ENCODE results near the gene LRRD1. TPM values are rescaled to one million over a fixed set of nuclear protein-coding genes. Genes with fewer than 3 reads are reported as not detected.
A peak's percentile ranks its signal among the peaks of the same experiment; 100 is the strongest.
"Not testable (repeated sequence)": the region's sequence is repeated elsewhere in the genome, so short reads cannot be mapped to it uniquely, and the experiment has no call there.

The LRRD1 gene
- polyA plus RNA-seq (ENCODE audit: insufficient read depth in 1 of 5, insufficient read length in 5 of 5, low replicate concordance in 1 of 5), result under 1 TPM; 0.39 to 0.91 (median 0.55) TPM
- long read RNA-seq, donor 1, result 0 reads
- long read RNA-seq, donor 2, result 0 reads
- long read RNA-seq, donor 3, result 0 reads
- long read RNA-seq, donor 4, result 0 reads
- long read RNA-seq, donor 5, result 0 reads
- long read RNA-seq, donor 6, result 0 reads
- long read RNA-seq, donor 7, result 0 reads
- long read RNA-seq, donor 8, result 0 reads

DNA sequence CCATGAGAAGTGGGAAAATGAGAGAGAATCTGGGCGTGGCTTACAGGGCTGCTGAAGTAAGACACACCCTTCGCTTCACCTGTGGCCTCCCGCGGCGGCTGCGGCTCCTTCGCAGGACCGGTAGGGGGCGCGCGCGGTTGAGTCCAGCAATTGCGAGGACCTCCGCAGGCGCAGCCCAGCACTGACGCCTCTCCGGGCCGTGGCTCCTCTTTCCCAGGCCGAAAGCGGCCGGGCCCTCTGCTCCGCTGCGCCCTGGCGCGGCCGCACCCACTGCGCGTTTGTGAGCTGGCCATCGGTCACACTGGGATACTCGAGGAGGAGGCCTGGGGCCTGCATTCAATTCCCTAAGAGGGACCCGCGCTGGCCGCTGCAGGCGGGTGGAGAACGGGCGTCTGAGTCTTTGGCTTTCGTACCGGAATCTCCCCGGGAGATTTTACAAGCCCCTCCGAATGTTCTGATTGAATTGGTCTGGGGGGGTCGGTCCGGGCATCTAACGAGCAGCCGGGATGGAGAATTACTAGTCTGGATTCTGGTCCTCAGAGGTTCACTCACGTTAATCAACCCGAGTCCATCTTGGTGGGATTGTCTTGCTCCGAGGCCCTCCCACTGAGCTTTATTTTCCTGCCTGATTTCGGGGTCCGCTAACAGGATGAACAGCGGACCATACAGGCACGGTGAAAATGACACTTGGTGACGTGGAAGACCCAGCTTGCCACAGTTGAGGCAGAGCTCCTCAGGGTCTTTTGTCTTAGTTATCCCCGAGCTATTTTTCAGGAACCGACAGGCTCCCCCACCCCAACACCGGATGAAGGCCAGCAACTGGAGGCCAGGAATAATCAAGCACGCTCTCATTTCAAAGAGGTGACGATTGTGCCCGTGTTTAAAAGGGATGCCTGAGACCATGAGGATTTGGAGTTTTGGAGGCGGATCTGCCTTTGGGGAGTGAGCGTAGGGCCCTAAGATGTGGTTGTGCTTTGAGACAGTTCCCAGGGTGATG, at the start of gene LRRD1:
Gene LRRD1, minus strand, starts transcription at position 215 of the 997 bp plus-strand sequence. CDS start 13,940 bp downstream, outside the sequence.
- DNase-seq, result peak; percentile 83 to 86

DNA sequence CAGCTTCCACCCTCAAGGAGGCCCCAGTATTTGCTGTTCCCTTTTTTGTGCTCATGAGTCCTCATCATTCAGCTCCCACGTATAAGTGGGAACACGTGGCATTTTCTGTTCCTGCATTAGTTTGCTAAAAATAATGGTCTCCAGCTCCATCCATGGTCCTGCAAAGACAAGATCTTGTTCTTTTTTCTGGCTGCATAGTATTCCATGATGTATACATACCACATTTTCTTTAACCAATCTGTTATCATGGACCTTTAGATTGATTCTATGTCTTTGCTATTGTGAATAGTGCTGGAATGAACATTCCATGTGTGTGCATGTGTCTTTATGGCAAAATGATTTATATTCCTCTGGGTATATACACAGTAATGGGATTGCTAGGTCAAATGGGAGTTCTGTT, 49.8 kb upstream of the LRRD1 start:
- DNase-seq, result no peak

DNA sequence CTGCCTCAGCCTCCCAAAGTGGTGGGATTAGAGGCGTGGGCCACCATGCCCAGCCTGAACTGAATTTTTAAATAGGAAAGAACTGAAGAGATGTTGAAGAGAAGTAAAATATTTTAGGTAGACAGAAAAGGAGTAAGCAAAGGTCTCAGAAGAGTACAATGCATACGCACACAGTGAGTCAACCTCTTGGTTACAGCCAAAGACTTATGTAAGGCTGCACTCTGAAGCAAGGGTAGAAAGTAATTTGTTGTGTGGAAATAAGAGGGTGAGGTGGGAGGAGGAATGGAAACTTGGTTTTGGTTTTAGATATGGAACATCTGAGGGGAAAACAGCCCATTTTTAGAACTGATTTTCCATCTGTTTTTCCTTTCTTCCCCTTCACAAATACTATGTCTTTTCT, 49.2 kb upstream of the LRRD1 start:
- DNase-seq, result no peak

DNA sequence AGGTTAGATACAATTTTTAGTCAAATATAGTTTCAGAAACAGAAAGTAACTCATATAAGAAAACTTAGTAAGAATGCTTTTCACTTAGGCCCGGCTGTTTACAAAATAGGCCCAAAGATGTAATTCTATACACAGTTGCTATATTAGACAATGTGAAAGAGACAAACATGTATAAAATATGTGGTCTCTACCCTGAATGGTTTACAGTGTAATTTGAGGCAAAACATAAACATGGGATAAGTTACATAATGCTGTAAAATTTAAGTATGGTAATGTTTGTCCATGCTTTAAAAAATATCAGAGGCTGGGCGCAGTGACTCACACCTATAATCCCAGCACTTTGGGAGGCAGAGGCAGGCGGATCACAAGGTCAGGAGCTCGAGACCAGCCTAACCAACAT, 48.0 kb upstream of the LRRD1 start:
- no peak for DNase-seq

DNA sequence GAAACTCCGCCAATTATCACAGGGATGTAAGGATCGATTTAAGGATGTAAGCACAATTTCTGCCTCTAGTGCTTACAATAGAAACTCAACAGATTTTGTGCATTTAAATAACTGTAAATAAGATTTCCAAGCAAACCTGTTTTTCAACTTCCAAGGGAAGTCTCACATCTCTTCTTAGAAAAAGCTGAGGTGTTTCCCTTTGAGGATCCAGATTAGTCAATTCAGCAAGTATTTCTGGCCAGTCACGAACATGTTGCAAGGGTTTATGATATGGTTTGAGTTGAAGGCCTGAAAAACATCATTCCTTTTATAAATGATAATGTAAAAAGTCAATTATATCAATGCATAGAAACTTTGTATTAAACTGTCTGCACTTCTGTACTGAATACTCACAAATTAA, 42.8 kb upstream of the LRRD1 start:
- no peak for DNase-seq

DNA sequence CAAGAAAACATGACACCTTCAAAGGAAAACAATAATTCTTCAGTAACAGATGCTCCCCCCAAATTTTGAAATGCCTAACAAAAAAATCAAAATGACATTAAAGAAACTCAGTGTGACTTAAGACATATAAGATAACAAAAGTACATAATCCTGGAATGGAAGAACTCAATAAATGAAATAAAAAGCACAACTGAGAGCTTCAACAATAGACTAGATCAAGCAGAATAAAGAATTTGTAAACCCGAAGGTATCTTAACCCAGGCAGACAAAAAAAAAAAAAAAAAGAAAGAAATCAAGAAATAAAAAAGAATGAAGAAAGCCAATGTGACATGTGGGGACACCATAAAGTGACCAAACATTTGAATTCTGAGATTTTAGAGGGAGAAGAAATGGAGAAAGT, 27.7 kb upstream of the LRRD1 start:
- no peak for DNase-seq

DNA sequence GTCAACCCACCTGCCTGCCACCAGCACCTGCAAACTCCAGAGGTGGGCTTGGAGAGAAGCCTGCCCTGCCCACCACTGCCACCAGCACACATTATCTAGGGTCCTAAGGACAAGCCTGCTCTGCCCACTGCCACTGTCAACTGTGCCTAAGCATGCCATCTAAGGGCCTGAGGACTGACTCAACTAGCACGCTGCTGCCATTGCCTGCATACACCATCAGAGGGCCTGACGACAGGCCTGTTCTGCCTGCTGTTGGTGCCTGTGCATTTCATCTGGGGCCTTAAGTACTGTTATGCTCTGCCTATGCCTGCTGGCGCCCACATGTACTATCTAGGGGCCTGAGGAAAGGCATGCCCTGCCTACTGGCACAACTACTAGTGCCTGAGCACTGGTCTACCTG, 27.0 kb upstream of the LRRD1 start:
- no peak for DNase-seq

DNA sequence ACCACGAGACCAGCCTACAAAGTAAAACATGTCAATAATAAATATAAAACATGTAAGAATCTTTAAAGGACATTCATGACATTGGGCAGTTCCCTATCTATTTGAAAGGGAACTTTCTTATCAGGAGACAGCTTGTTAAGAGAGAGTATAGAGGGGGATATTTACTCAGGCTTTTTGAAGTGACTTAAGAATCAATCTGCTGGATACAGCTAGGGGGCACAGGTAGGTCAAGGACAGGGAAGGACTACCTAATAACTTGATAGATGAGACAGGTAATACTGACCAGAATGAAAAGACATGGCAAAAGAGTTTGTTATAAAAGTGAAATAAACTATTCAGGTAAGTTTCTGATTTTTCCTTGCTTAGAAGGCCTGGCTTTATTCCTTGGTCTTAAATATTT, 21.8 kb upstream of the LRRD1 start:
- DNase-seq, result no peak

DNA sequence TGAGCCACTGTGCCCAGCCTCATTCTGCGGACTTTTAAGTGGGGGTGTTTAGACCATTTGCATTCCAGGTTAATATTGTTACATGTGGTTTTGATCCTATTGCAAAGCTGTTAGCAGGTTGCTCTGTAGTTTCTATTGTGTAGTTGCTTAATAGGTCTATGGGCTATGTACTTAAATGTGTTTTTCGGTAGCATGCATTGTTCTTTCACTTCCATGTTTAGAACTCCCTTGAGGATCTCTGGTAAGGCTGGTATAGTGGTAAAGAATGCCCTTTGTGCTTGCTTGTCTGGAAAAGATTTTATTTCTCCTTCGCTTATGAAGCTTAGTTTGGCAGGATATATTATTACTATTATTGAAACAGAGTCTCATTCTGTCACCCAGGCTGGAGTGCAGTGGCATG, 13.4 kb upstream of the LRRD1 start:
- DNase-seq, result no peak

DNA sequence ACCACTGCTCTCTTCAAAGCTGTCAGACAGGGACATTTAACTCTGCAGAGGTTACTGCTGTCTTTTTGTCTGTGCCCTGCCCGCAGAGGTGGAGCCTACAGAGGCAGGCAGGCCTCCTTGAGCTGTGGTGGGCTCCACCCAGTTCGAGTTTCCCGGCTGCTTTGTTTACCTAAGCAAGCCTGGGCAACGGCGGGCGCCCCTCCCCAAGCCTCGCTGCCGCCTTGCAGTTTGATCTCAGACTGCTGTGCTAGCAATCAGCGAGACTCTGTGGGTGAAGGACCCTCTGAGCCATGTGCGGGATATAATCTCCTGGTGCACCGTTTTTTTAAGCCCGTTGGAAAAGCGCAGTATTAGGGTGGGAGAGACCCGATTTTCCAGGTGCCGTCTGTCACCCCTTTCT, 10.3 kb upstream of the LRRD1 start:
- not testable (repeated sequence) for DNase-seq

DNA sequence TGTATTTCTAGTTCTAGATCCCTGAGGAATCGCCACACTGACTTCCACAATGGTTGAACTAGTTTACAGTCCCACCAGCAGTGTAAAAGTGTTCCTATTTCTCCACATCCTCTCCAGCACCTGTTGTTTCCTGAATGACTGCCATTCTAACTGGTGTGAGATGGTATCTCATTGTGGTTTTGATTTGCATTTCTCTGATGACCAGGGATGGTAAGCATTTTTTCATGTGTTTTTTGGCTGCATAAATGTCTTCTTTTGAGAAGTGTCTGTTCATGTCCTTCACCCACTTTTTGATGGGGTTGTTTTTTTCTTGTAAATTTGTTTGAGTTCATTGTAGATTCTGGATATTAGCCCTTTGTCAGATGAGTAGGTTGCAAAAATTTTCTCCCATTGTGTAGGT, 5.4 kb upstream of the LRRD1 start:
- not testable (repeated sequence) for DNase-seq

DNA sequence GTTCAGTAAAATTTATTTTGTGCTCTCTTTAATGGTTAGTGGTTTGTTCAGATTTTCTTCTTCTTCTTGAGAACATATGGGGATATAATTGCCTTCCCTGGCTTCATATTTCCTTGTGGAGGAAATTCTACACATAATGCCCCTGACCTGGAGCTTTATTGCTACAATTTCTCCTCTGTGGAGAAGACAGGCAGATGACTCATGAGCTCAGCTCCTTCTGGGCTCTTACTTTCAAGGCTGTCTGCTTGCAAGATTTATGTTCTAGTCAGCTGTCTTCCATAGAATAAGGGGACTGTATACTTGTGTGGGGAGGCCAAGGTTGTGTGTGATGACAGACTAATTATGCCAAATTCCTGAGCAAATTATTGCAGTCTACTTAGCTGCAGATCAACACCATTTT, 1.6 kb downstream of the LRRD1 start:
- DNase-seq, result no peak

DNA sequence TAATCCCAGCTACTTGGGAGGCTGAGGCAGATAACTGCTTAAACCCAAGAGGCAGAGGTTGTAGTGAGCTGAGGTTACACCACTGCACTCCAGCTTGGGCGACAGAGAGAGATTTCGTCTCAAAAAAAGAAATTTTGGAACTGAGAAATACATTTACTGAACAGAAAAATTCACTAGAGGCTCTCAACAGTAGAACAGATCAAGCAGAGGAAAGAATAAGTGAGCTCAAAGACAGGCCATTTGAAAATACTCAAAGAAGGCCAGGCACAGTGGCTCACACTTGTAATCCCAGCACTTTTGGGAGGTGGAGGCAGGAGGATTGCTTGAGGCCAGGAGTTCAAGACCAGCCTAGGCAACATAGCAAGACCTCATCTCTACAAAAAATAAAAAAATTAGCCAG, 9.4 kb downstream of the LRRD1 start:
- DNase-seq, result not testable (repeated sequence)

DNA sequence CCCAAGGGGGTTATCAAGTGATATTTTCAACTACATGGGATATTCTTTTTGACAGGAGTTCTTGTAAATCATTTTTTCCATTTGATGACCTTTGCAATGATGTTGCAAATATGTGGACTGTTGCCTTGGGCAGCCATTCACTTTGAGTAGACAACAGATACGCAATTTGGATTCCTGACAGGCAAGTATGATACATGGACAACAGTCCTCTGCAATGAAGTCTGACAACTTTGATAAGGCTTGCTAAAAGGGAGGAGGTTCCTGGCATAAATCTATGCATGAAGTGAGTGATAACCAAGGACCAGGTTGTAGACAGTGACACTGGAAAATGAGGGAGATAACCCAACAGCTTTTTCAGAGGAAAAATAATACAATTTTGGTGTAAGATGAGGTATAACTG, 17.7 kb downstream of the LRRD1 start:
- DNase-seq, result no peak

DNA sequence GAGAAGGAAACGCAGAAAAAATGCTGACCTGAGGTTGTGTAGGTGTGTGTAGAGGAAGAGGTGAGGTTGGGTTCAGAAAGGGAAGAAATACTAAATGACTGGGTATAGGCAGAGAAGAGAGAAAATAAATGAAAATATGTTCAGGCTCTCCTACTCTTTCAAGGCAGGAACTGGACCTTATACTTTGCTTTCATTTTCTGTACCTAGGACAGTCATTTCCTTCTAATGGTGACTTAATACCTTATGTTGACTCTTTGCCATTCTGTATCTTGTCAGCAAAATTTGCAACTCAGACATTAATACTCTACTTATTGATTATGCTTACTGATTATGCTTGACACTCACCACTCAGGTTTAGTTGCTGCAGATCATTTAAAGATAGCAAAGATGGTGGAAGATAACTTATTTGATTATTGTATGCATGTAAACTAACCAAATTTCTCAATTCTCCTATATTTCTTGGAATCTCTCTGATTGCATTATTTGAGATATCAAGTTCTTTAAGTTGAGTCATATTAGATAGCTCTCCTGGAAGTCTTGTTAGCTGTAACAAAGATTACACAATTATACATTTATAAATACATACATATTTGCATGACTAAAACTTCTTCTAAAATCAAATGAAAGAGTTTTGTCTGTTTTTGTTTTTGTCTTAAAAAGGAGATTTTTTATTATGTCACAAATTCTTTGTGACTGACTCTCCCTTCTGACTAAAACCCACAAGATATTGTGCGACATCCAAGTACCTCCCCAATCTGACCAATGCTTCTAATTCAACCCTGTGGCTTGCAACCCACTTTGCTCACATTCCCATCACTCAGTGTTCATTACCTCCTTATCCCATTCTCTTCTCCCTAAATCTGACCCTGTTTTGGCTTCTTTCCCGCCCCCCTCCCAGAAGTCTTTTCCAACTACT, 20.0 kb downstream of the LRRD1 start:
- DNase-seq, result no peak

DNA sequence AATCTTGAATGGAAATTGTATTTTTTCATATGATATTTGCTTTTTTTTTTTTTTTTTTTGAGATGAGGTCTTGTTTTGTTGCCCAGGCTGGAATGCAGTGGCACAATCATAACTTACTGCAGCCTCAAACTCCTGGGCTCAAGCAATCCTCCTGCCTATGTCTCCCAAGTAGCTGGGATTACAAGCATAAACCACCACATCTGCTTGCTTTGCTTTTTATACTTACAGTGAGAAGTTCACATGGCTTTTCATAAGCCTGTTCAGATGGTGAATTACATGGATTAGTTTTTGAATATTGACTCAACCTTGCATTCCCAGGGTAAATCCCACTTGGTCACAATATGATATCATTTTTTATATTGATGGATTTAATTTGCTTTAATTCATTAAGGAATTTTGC, 22.0 kb downstream of the LRRD1 start:
- DNase-seq, result no peak

DNA sequence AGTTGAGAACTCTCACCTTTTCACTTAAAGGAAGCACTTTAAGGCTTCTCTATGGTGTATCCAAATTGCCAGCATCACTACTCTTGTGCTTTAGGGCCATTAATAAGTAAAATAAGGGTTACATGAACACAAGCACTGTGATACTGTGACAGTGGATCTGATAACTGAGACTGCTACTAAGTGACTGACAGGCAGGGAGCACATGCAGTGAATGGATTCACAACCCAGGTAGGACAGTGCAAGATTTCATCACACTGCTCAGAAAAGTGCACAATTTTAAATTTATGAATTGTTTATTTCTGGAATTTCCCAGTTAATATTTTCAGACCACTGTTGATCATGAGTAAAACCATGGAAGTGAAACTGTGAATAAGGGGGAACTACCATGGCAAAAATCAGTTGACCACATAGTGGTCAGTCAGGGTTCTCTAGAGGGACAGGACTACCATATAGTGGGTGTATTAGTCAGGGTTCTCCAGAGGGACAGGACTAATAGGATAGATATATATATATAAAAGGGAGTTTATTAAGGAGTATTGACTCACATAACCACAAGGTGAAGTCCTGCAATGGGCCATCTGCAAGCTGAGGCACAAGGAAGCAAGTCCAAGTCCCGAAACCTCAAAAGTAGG, 23.7 kb downstream of the LRRD1 start:
- no peak for DNase-seq

DNA sequence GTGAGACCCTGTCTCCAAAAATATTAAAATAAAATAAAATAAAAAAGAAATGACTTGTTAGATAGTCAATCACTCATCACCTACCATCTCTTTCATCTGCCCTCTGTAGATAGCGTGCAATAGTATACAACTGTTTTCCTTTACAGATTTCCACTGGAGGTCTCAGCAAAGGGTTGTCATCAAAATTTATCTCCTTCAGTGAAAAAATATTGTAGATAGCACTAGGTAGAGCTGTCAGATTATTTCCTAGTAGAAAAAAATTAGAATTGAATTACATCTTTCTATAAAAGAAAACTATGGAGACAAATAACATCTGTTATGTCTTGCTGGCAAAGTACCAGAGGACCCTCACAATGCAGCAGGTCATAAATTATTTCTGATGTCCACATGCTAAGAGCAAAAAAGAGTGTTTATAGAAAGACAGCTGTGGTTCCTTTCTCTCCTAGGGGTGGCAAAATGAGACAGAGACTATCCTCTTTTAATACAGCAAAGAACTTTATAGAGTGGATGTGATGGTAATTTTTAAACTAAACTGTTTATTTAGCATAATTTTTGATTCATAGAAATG, 28.4 kb downstream of the LRRD1 start:
- DNase-seq, result no peak

DNA sequence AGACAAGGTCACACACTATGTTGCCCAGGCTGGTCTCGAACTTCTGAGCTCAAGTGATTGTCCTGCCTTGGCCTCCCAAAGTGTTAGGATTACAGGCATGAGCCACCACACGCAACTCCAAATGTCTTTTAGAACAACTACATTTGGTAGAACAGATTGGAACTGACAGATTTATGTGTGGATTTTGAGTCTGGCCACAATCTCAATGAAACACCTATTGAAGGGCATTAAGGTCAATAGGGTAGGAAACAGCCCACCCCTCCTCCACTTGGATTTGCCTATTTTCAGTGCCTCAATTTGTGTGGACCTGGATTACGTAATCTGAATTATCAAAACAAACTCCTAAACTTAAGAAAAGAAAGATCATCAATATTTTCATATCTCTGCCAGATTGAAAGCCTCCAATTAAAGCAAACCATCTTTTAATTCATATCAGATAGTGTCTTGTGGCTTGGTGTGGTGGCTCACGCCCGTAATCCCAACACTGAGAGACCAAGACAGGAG, 29.2 kb downstream of the LRRD1 start:
- DNase-seq, result no peak

DNA sequence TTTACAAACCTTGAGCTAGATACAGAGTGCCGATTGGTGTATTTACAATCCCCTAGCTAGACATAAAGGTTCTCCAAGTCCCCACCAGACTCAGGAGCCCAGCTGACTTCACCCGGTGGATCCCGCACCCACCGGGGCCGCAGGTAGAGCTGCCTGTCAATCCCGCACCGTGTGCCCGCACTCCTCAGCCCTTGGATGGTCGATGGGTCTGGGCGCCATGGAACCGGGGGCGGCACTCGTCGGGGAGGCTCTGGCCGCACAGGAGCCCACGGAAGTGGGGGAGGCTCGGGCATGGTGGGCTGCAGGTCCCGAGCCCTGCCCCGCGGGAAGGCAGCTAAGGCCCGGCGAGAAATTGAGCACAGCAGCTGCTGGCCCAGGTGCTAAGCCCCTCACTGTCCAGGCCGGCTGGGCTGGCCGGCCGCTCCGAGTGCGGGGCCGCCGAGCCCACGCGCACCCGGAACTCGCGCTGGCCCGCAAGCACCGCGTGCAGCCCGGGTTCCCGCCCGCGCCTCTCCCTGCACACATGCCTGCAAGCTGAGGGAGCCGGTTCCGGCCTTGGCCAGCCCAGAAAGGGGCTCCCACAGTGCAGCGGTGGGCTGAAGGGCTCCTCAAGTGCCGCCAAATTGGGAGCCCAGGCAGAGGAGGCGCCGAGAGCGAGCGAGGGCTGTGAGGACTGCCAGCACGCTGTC, 35.6 kb downstream of the LRRD1 start:
- not testable (repeated sequence) for DNase-seq

All from right lung (tissue), 10 donors.